Upper lobe of left lung (tissue), 6 donors: ENCODE results near the gene SMAD3. TPM values are rescaled to one million over a fixed set of nuclear protein-coding genes. Genes with fewer than 3 reads are reported as not detected.
A peak's percentile ranks its signal among the peaks of the same experiment; 100 is the strongest.
"Not testable (repeated sequence)": the region's sequence is repeated elsewhere in the genome, so short reads cannot be mapped to it uniquely, and the experiment has no call there.

Source experiments
- ATAC-seq, 2 donors: fragments of 200-7000 bp; cut with Tn5 transposase; one replicate each; pipeline ENCODE4 v1.9.1; 2022; ENCODE audit warnings: mild to moderate bottlenecking in 2 of 2, moderate library complexity in 2 of 2; ENCODE audit not compliant: low FRiP score in 2 of 2
- DNase-seq, 2 donors: peaks; one replicate each; pipeline ENCODE4 v3.0.0-alpha.2; 2019 to 2020
- H3K27ac ChIP-seq, 4 donors: fragments of 200-600 bp; sonication (generic); one replicate each; pipeline ENCODE4 v1.5.1; 2016 to 2019
- H3K27me3 ChIP-seq, 4 donors: fragments of 200-600 bp; sonication (generic); one replicate each; pipeline ENCODE4 v1.5.1; 2017 to 2019
- H3K36me3 ChIP-seq, 4 donors: fragments of 200-600 bp; sonication (generic); one replicate each; pipeline ENCODE4 v1.5.1; 2016 to 2019
- H3K4me1 ChIP-seq, 4 donors: fragments of 200-600 bp; sonication (generic); one replicate each; pipeline ENCODE4 v1.5.1; 2018 to 2019
- H3K4me3 ChIP-seq, 4 donors: fragments of 200-600 bp; sonication (generic); one replicate each; pipeline ENCODE4 v1.5.1; 2017 to 2019; ENCODE audit warnings: mild to moderate bottlenecking in 2 of 4, moderate library complexity in 1 of 4
- H3K9me3 ChIP-seq, 4 donors: fragments of 200-600 bp; sonication (generic); one replicate each; pipeline ENCODE4 v1.5.1; 2018 to 2019
- EP300 ChIP-seq, 4 donors: sonication (generic); formaldehyde crosslinking; IDR thresholded peaks; one replicate each; pipeline ENCODE4 v1.5.1; 2017; ENCODE audit warnings: antibody characterized with exemption in 4 of 4, control low read depth in 2 of 4
- POLR2A ChIP-seq, 4 donors: fragments of 450-650 bp; IDR thresholded peaks; one replicate each; pipeline ENCODE4 v1.5.1; 2016 to 2017; ENCODE audit warnings: antibody characterized with exemption in 4 of 4, mild to moderate bottlenecking in 2 of 4
- POLR2AphosphoS5 ChIP-seq, 2 donors: sonication (generic); formaldehyde crosslinking; IDR thresholded peaks; one replicate each; pipeline ENCODE4 v1.5.1; 2017; ENCODE audit warnings: antibody characterized with exemption in 2 of 2
- WGBS, 2 donors: methylation state at CpG; one replicate each; pipeline ENCODE4 v1.1.5; 2017 to 2018; 5-methylcytosine and 5-hydroxymethylcytosine counted together
- total RNA-seq, 6 donors: library from RNA; depleted of rRNA in 4 of 6; stranded (reverse); fragments of >200 nt in 4 of 6; gene quantifications; one replicate each; pipeline versions ENCODE4 v1.1.0 to v1.2.1, GENCODE V29; 2016 to 2021
- TF ChIP-seq, protein P1 (sequence below), 6 experiments: fragments of 450-650 bp in 4 of 6; fragments of 200-600 bp in 2 of 6; sonication (generic) in 2 of 6; IDR thresholded peaks; one replicate each; pipeline ENCODE4 v1.5.1; 2016 to 2019; ENCODE audit warnings: antibody characterized with exemption in 6 of 6
- donor health status: DM: no; HTN: no; CAD: no; lungs with moderate emphysema.
- donor health status: DM: no; HTN: yes; CAD: no; lungs with severe emphysema.

SMAD3 gene
- total RNA-seq, 6 donors from 2014 or later = 31.7 to 44.5 (median 36.3) TPM

- H3K9me3 ChIP-seq = no peaks in the 10 kb centered on the region
- no peak for ATAC-seq
- peaks cover 60 to 73% (median 65%) of the 10 kb centered on the region in 4 donors for H3K4me1 ChIP-seq
- DNase-seq = peak in 1 of 2 donors; percentile 20
- H3K27me3 ChIP-seq = no peaks in the 10 kb centered on the region
- no peak overlapping the region for H3K4me3 ChIP-seq
- H3K36me3 ChIP-seq = no peaks in the 10 kb centered on the region
- TF ChIP-seq, protein P1, sequence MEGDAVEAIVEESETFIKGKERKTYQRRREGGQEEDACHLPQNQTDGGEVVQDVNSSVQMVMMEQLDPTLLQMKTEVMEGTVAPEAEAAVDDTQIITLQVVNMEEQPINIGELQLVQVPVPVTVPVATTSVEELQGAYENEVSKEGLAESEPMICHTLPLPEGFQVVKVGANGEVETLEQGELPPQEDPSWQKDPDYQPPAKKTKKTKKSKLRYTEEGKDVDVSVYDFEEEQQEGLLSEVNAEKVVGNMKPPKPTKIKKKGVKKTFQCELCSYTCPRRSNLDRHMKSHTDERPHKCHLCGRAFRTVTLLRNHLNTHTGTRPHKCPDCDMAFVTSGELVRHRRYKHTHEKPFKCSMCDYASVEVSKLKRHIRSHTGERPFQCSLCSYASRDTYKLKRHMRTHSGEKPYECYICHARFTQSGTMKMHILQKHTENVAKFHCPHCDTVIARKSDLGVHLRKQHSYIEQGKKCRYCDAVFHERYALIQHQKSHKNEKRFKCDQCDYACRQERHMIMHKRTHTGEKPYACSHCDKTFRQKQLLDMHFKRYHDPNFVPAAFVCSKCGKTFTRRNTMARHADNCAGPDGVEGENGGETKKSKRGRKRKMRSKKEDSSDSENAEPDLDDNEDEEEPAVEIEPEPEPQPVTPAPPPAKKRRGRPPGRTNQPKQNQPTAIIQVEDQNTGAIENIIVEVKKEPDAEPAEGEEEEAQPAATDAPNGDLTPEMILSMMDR (IDR thresholded peaks at IDR 0.05) = no peak
- TF ChIP-seq EP300 (IDR thresholded peaks at IDR 0.05) = no peak
- peak in 1 of 4 donors; percentile 41 for TF ChIP-seq POLR2A (IDR thresholded peaks at IDR 0.05)
- TF ChIP-seq POLR2AphosphoS5 (IDR thresholded peaks at IDR 0.05) = no peak
- peak overlapping the region; percentile 87 to 93 (median 89) for H3K27ac ChIP-seq
- WGBS, 2 donors = 85 to 87% methylated on average over 7 to 9 of the region's 9 CpGs
Observed at GRCh38 chr15:67120009-67120838, 54.8 kb downstream of the SMAD3 start.

GRCh38 chr15:67120839-67121643 is 55.6 kb downstream of the SMAD3 start:
- Histone ChIP-seq H3K36me3 (no peaks in the 10 kb centered on the region), H3K4me3 (peak overlapping the region in 3 of 4 donors; percentile 7 to 32 (median 15)), H3K27me3 (no peaks in the 10 kb centered on the region), H3K27ac (peak overlapping the region; percentile 87 to 93 (median 89)), H3K4me1 (peaks cover 57 to 73% (median 63%) of the 10 kb centered on the region in 4 donors), H3K9me3 (no peaks in the 10 kb centered on the region)
- WGBS, 2 donors = 24% methylated on average over 18 to 22 of the region's 27 CpGs
- TF ChIP-seq EP300 (IDR thresholded peaks at IDR 0.05) (peak in 2 of 4 donors; percentile 93 to 94), POLR2AphosphoS5 (IDR thresholded peaks at IDR 0.05) (peak; percentile 82 to 84), POLR2A (IDR thresholded peaks at IDR 0.05) (peak in 1 of 4 donors; percentile 67)
- TF ChIP-seq, protein P1 (IDR thresholded peaks at IDR 0.05) = peak in 1 of 6 experiments; percentile 16
- ATAC-seq (peak; percentile 88 to 90), DNase-seq (peak; percentile 94)

DNA sequence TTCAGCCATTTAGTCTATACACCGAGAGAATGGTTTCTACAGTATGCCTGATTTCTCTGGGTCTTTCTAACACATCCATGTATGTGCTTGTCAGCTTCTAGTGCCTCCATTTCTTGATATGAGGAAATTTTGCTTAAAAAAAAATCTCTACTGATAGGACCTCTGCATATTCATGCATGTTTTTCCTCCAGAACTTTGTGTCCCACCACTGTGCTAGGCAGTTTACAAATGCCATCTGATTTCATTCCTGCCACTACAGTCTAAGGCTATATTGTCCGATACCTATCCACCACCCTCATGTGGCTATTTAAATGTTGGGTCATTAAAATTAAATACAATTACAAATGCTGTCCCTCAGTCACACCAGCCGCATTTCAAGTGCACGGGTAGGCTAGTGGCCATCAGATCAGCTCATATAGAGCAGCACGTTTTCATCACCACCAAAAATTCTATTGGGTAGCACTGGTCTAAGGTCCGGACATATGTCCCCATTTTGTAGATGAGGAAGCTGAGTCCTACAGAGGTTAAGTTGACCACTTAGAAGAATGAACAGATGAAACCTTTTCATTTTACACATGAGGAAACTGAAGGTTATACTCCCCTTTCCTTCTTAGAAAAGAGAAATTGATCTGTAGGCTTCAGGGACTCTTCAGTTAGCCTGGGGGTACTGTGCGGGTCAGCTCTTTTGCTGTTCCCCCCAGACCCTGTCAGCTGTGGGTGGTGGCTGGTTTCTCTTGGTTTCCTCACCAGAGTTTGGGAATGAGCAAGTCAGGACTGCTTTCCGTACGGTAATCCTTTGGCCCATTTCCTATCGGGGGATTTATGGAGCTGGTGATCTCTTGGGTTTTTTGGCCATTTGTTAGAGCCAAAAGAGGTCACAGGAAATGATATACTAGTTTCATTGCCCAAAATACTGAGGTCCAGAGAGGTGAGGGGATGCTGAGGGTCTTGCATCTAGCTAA is 56.5 kb downstream of the SMAD3 start:
- TF ChIP-seq POLR2AphosphoS5 (IDR thresholded peaks at IDR 0.05) (no peak), EP300 (IDR thresholded peaks at IDR 0.05) (no peak)
- TF ChIP-seq, protein P1 (IDR thresholded peaks at IDR 0.05) = no peak
- no peaks in the 10 kb centered on the region for H3K27me3 ChIP-seq
- ATAC-seq (no peak), DNase-seq (no peak)
- H3K9me3 ChIP-seq = no peaks in the 10 kb centered on the region
- H3K4me1 ChIP-seq = peaks cover 56 to 74% (median 63%) of the 10 kb centered on the region in 4 donors
- H3K27ac ChIP-seq = peak overlapping the region; percentile 87 to 93 (median 89)
- no peaks in the 10 kb centered on the region for H3K36me3 ChIP-seq
- peak overlapping the region in 2 of 4 donors; percentile 15 to 32 for H3K4me3 ChIP-seq
- 84 to 86% methylated on average over 10 of the region's 10 CpGs for WGBS, 2 donors

DNA sequence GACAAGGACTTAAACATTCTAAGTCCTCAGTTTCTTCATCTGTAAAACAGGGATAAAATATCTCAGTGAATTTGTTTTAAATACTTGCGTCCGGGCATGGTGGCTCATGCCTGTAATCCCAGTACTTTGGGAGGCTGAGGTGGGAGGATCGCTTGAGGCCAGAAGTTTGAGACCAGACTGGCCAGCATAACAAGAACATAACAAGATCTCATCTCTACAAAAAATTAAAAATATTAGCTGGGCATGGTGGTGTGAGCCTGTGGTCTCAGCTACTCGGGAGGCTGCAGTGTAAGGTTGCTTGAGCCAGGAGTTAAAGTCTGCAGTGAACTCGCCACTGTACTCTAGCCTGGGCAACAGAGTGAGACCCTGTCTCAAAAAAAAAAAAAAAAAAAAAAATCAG is 57.4 kb downstream of the SMAD3 start:
- 75 to 82% methylated on average over 5 of the region's 5 CpGs for WGBS, 2 donors
- H3K4me3 ChIP-seq, H3K36me3 ChIP-seq, H3K27me3 ChIP-seq, H3K9me3 ChIP-seq, DNase-seq, ATAC-seq: not testable (repeated sequence)
- Histone ChIP-seq H3K27ac (peak overlapping the region; percentile 87 to 93 (median 89)), H3K4me1 (peaks cover 49 to 74% (median 62%) of the 10 kb centered on the region in 4 donors)

DNA sequence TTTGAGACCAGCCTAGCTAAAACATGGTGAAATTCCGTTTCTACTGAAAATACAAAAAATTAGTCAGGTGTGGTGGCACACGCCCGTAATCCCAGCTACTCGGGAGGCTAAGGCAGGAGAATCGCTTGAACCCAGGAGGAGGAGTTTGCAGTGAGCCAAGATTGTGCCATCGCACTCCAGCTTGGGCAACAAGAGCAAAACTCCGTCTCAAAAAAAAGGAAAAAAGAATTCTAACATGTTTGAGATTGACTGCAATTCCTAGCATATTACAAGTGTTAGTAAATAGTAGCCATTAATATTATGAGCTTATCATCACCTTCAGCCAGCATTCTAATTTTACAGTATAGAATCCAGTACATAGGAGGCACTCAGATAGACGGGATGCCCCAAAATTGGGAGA is 57.9 kb downstream of the SMAD3 start:
- WGBS, 2 donors = 79 to 85% methylated on average over 8 of the region's 8 CpGs
- H3K9me3 ChIP-seq, H3K36me3 ChIP-seq, H3K27ac ChIP-seq, H3K27me3 ChIP-seq, ATAC-seq, H3K4me3 ChIP-seq, DNase-seq: not testable (repeated sequence)
- H3K4me1 ChIP-seq = peaks cover 46 to 70% (median 61%) of the 10 kb centered on the region in 4 donors
